Measurements from ENCODE around the gene PDE8A. TPM values are rescaled to one million over a fixed set of nuclear protein-coding genes. Genes with fewer than 3 reads are reported as not detected.

PDE8A gene
- total and polyA plus RNA-seq, 2 of the 13 experiments (the other 11 are each of a cell fraction or from before 2014, with no cell fraction given): 26.3 to 48.5 TPM

GRCh38 chr15:84953136-84953535, 28.5 kb upstream of the PDE8A start:
- ATAC-seq: no peak
- Histone ChIP-seq H3K27ac (ENCODE audit: extremely low read length, insufficient read depth, low read length) (no peak overlapping the region), H4K20me1 (ENCODE audit: insufficient read depth, low read length) (no peaks in the 10 kb centered on the region), H3K4me2 (ENCODE audit: low read depth, low read length) (no peak overlapping the region), H3K27me3 (ENCODE audit: control insufficient read depth in 1 of 2, insufficient read depth in 2 of 2, low read length in 2 of 2) (peaks cover 0 to 5% of the 10 kb centered on the region in 2 experiments; a peak in 1 of 5 replicates), H3K9me3 (ENCODE audit: low read length) (no peaks in the 10 kb centered on the region), H3K36me3 (replicated peaks in 1 of 2; ENCODE audit: control insufficient read depth in 1 of 2, insufficient read depth in 2 of 2, low read length in 2 of 2) (no peaks in the 10 kb centered on the region), H3K9ac (ENCODE audit: insufficient read depth, low read depth, low read length) (no peak overlapping the region), H3K4me3 (replicated peaks in 1 of 3; ENCODE audit: insufficient read depth in 1 of 3, low read depth in 2 of 3, low read length in 3 of 3) (no peak overlapping the region), H3K79me2 (ENCODE audit: insufficient read depth, low read length) (no peaks in the 10 kb centered on the region), H2AFZ (ENCODE audit: low read length) (no peak overlapping the region), H3K4me1 (ENCODE audit: insufficient read depth, low read length) (peaks cover 44% of the 10 kb centered on the region)
- CTCF ChIA-PET (ENCODE audit: low intra/inter-chr PET ratio, low total read pairs): no interaction called here
- DNase-seq (ENCODE audit: low spot score): no peak
- 73% methylated on average over 4 of the region's 4 CpGs for WGBS (ENCODE audit: low lambda C conversion rate)
- no peak for FAIRE-seq
- intact Hi-C loops (cut with micrococcal nuclease; ENCODE audit: unreplicated experiment) (no loop called here), in situ Hi-C loops (cut with HindIII; ENCODE audit: extremely low pct_ligation_motif_present, low pct_unique_long_range_greater_than_20kb) (loop anchor here (5.0 to 25.0 kb wide), 2 partner anchors 89 to 184 kb away; no protein-coding TSS in a partner anchor)
- TF ChIP-seq RBM22 (optimal IDR thresholded peaks at IDR 0.05; ENCODE audit: low read length) (no peak), ZNF619 (CRISPR knock-in tag; IDR thresholded peaks at IDR 0.05) (no peak), AKAP8 (CRISPR knock-in tag; IDR thresholded peaks at IDR 0.05) (no peak), ZKSCAN5 (CRISPR knock-in tag; IDR thresholded peaks at IDR 0.05) (no peak), NFE2L1 (CRISPR knock-in tag; IDR thresholded peaks at IDR 0.05; ENCODE audit: borderline replicate concordance) (no peak), ZFYVE20 (CRISPR knock-in tag; IDR thresholded peaks at IDR 0.05; ENCODE audit: borderline replicate concordance, low read depth) (no peak), CCDC6 (CRISPR knock-in tag; IDR thresholded peaks at IDR 0.05) (no peak), E2F2 (CRISPR knock-in tag; IDR thresholded peaks at IDR 0.05; ENCODE audit: borderline replicate concordance) (no peak), SNRNP70 (IDR thresholded peaks at IDR 0.05; ENCODE audit: low read depth, low read length) (no peak)
- TF ChIP-seq, protein P1, sequence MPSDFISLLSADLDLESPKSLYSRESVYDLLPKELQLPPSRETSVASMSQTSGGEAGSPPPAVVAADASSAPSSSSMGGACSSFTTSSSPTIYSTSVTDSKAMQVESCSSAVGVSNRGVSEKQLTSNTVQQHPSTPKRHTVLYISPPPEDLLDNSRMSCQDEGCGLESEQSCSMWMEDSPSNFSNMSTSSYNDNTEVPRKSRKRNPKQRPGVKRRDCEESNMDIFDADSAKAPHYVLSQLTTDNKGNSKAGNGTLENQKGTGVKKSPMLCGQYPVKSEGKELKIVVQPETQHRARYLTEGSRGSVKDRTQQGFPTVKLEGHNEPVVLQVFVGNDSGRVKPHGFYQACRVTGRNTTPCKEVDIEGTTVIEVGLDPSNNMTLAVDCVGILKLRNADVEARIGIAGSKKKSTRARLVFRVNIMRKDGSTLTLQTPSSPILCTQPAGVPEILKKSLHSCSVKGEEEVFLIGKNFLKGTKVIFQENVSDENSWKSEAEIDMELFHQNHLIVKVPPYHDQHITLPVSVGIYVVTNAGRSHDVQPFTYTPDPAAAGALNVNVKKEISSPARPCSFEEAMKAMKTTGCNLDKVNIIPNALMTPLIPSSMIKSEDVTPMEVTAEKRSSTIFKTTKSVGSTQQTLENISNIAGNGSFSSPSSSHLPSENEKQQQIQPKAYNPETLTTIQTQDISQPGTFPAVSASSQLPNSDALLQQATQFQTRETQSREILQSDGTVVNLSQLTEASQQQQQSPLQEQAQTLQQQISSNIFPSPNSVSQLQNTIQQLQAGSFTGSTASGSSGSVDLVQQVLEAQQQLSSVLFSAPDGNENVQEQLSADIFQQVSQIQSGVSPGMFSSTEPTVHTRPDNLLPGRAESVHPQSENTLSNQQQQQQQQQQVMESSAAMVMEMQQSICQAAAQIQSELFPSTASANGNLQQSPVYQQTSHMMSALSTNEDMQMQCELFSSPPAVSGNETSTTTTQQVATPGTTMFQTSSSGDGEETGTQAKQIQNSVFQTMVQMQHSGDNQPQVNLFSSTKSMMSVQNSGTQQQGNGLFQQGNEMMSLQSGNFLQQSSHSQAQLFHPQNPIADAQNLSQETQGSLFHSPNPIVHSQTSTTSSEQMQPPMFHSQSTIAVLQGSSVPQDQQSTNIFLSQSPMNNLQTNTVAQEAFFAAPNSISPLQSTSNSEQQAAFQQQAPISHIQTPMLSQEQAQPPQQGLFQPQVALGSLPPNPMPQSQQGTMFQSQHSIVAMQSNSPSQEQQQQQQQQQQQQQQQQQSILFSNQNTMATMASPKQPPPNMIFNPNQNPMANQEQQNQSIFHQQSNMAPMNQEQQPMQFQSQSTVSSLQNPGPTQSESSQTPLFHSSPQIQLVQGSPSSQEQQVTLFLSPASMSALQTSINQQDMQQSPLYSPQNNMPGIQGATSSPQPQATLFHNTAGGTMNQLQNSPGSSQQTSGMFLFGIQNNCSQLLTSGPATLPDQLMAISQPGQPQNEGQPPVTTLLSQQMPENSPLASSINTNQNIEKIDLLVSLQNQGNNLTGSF (CRISPR knock-in tag; IDR thresholded peaks at IDR 0.05): no peak
- TF ChIP-seq, protein P2, sequence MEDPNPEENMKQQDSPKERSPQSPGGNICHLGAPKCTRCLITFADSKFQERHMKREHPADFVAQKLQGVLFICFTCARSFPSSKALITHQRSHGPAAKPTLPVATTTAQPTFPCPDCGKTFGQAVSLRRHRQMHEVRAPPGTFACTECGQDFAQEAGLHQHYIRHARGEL (CRISPR knock-in tag; IDR thresholded peaks at IDR 0.05): no peak
- no TSS peak for BruUV-seq (replicated peaks)
- POLR2A ChIA-PET: no interaction called here
